Hematopoietic multipotent progenitor cell treated with erythropoietin and hydrocortisone succinate and interleukin-3 and kit ligand, for 6 days (in vitro differentiated cells): Measurements from ENCODE around the gene IKZF3.
A peak's percentile ranks its signal among the peaks of the same experiment; 100 is the strongest.
"Not testable (repeated sequence)": the region's sequence is repeated elsewhere in the genome, so short reads cannot be mapped to it uniquely, and the experiment has no call there.

ENCODE experiments used
- DNase-seq: peaks from one replicate; pipeline ENCODE4 v3.0.0-alpha.2; 2015

IKZF3 gene

DNA sequence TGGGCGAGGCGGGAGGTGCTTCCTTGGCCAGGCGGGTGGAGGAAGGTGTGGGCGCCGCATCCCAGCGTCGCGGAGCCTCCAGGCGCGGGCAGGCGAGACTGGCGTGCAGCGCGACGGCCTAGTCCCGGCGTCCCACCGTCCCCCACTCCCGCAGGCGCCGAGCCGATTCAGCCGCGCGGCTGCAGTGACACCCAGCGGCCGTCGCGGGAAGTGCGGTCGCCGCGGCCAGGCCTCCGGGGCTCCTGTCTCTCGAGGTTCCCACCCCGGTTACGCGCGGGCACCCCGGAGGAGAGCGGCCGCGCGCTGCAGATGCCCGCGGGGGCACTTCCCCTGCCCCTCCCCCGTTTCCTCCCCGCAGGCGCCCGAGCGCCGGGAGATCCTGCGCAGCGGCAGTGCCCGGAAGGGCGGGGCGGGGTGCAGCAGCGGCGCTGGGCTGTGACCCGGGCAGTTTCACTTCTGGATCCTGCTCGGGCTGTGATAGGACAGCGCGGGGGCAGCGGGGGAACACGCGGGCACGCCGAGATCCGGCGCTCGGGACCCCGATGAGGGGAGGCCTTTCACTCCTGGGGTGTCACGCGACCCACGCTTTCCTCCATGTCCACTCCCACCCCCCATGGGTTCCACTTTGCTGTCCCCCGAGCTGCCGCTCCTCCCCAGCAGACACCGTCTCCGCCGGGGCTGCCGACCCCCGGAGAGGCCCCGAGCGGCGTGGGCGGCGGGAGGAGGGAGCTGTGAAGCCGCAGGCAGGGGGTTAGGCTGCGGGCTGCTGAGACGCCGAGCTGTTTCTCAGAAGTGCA, 109.8 kb downstream of the IKZF3 start:
- DNase-seq, result peak; percentile 96

DNA sequence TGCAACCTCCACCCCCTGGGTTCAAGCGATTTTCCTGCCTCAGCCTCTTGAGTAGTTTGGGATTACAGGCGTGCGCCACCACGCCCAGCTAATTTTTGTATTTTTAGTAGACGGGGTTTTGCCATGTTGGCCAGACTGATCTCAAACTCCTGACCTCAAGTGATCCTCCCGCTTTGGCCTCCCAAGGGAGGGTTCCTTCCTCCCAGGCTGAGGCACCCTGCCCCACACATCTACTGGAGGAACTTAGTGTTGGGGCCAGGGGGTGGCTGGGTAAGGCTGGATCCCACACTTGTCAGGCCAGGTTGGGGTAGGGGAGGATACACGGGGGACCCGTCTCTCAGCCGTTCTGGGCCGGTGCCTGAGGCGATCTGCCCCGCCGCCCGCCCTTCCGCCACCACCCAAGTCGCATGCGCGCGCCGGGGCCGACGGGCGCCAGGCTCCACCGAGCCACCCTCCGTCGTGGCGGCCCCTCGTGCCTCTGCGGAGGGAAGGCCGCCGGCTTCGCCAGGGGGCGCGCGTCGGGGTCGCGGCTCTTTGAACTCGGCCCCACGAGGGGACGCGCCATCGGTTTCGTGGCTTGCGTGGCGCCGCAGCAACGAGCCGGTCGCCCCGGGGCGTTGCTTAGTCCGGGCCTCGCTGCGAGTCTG, 110.5 kb downstream of the IKZF3 start:
- peak; percentile 68 for DNase-seq

DNA sequence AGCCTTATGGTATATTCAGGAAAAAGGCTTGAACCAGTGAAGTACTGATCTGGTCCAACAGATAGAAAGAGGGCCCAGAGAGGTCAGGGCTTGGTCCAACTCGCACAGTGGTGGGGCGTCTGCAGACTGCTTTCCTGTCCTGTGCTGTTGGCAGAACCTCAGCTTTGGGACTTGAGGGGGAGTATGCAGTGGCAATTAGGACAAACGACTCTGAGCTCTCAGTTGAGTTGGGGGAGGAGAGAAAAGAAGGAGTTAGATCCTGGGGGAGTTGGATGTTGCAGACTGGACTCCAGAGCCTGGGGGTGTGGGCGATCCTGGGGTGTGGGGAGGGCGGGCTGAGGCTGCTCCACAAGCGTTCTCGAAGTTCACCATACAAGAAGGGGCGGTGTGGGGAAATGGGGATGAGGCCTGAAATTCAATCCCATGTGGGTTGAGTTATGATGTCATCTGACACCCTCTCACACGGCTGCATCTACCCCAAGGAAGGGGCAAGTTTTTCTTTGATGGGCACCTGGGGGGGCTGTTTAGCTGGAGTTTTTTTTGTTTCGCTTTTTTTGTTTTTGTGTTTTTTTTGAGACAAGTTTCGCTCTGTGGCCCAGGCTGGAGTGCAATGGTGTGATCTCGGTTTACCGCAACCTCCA, 111.8 kb downstream of the IKZF3 start:
- no peak for DNase-seq

GRCh38 chr17:39751637-39752036, 112.5 kb downstream of the IKZF3 start:
- no peak for DNase-seq

DNA sequence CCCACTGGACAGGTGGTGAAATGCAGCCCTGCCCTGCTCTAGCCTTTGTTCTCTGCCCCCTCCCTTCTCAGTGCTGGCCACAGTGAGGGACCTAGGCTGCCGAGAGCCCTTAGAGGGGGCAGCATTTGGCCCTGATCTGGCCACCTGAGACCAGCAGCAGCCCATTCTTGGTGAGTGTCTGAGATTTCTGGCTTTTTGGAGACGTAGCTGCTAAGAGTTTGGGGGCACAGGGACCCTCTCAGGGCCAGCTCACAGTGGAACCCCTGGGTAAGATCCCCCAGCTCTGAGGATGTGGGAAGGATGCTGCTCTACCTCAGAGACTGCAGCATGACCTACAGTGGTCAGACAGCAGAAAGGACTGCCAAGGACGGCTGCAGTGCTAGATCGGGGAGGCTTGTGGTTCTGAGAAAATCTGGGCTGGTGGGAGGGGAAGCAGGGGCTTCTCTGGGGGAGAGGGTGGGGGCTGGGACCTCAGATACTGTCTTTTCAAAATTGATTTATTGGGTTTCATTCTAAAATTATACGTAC, 113.0 kb downstream of the IKZF3 start:
- no peak for DNase-seq

GRCh38 chr17:39750131-39751015, 113.7 kb downstream of the IKZF3 start:
- no peak for DNase-seq

DNA sequence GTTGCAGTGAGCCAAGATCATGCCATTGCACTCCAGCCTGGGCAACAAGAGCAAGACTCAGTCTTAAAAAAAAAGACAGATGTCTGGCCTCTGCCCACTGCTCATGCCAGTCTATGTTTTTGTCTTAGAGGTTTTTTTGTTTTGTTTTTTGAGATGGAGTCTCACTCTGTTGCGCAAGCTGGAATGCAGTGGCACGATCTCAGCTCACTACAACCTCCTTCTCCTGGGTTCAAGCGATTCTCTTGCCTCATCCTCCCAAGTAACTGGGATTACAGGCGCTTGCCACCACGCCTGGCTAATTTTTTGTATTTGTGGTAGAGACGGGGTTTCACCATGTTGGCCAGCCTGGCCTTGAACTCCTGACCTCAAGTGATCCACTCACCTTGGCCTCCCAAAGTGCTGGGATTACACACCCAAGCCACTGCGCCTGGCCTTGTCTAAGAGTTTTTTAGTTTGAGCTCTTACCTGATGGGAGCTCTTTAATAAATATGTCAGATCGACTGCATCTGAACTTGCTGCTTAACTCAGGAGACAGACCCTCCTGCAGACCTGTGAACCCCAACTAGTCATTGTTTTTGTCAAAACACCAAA, 115.6 kb downstream of the IKZF3 start:
- not testable (repeated sequence) for DNase-seq

DNA sequence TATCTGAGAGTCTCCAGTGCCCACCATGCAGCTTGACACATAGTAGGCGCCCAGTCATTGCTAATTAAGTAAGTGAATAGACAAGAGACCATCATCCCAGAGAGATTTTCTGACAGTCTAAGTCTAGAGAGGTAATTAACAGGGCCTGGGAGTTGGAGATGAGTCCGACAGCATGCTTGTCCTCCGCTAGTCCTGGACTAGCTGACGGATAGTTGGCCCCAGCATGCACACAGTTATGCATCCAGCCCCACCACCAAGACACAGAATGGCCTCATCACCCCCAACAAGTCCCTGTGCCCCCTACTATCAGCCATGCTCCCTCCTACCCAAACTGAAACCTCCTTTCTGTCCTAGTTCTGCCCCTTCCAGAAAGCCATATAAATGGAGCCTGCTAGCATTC, 116.4 kb downstream of the IKZF3 start:
- DNase-seq, result no peak

GRCh38 chr17:39746145-39746461, 118.0 kb downstream of the IKZF3 start:
- no peak for DNase-seq

DNA sequence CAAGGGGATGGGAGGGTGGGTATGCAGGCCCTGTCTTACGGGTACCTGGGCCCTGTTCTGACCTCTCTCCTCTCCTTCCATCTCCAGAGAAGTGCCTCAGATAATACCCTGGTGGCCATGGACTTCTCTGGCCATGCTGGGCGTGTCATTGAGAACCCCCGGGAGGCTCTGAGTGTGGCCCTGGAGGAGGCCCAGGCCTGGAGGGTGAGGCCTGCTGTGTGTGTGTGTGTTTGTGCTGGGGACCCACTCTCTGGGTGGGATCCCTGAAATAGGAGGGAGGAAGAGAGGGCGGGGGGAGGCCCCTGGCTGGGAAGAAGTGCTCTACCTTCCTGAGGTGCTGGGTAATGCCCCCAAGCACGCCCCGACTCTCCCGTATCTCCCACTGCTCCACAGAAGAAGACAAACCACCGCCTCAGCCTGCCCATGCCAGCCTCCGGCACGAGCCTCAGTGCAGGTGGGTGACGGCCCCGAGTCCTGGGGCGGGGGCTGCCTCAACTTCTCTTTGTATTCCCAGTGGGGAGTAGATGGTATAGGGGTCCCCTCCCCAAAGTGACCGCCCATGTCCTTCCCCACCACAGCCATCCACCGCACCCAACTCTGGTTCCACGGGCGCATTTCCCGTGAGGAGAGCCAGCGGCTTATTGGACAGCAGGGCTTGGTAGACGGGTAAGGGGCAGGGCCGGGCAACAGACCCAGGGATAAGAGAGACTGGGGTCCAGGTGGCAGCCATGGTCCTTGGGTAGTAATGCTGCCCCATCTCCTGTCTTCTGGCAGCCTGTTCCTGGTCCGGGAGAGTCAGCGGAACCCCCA, 118.6 kb downstream of the IKZF3 start:
- no peak for DNase-seq

DNA sequence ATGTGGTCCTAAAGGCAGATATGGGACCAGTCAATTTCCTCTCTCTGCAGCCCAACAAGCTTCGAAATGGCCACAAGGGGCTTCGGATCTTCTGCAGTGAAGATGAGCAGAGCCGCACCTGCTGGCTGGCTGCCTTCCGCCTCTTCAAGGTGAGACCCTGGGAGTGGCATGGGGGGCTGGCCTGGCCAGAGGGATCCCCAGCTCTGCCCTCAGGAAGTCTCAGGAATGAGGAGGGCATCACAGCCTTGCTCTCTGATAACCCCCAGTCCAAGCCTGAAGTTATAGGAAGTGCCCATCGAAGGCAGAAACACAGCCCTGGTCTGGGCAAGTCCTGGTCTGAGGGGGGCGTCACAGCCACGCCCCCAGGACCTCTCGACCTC, 119.3 kb downstream of the IKZF3 start:
- no peak for DNase-seq

- no peak for DNase-seq
Measured at GRCh38 chr17:39744075-39744835, 119.9 kb downstream of the IKZF3 start.

DNA sequence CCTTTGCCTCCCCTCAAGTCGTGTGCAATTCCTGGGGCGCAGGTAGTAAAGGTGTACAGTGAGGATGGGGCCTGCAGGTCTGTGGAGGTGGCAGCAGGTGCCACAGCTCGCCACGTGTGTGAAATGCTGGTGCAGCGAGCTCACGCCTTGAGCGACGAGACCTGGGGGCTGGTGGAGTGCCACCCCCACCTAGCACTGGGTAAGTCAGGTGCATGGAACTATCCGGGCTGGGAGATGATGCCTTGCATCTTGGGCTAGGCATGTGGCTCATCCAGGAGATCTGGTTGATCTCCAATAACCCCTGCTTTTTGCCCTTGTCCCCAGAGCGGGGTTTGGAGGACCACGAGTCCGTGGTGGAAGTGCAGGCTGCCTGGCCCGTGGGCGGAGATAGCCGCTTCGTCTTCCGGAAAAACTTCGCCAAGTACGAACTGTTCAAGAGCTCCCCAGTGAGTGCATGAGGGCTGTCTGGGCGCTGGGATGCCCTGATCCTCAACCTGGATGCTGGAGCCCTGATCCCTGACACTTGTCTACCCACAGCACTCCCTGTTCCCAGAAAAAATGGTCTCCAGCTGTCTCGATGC, 121.2 kb downstream of the IKZF3 start:
- DNase-seq, result no peak

GRCh38 chr17:39742126-39742855, 121.8 kb downstream of the IKZF3 start:
- DNase-seq, result no peak

DNA sequence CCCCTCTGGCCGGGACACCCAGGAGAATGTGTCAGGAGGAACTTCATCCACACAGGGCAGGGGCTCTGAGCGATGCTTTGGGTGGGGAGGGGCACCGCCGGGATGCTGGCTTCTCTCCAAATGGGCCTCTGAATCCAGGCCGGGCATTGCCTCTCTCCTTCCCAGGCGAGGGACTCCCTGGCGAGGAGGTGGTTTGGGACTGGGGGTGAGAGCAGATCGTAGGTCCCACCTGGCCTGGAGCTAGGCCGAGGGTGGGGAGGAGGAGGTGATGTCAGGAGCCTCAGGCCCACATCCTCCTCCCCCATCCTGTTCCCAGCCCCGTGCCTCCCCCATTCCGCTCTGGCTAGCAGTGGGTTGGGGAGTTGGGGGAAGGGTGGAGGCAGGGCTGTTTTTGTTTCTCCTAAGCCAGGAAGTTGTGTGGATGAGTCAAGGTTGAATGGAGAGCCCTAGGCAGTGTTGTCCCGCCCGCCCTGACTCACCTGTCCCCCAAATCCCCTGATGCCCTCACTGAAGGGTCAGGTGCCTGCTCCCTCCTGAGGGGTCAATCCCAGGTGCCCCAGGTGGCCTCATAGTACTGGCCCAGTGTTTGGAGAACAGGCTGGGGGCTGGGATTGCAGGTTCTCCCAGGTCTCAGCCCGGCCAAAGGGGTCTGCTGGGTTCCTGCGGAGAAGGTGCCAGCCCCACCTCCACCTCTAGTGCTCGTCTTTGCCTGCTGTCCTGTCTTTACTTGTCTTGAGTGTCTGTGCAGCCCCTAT, 123.6 kb downstream of the IKZF3 start:
- no peak for DNase-seq

GRCh38 chr17:39739885-39740356, 124.2 kb downstream of the IKZF3 start:
- DNase-seq, result no peak

DNA sequence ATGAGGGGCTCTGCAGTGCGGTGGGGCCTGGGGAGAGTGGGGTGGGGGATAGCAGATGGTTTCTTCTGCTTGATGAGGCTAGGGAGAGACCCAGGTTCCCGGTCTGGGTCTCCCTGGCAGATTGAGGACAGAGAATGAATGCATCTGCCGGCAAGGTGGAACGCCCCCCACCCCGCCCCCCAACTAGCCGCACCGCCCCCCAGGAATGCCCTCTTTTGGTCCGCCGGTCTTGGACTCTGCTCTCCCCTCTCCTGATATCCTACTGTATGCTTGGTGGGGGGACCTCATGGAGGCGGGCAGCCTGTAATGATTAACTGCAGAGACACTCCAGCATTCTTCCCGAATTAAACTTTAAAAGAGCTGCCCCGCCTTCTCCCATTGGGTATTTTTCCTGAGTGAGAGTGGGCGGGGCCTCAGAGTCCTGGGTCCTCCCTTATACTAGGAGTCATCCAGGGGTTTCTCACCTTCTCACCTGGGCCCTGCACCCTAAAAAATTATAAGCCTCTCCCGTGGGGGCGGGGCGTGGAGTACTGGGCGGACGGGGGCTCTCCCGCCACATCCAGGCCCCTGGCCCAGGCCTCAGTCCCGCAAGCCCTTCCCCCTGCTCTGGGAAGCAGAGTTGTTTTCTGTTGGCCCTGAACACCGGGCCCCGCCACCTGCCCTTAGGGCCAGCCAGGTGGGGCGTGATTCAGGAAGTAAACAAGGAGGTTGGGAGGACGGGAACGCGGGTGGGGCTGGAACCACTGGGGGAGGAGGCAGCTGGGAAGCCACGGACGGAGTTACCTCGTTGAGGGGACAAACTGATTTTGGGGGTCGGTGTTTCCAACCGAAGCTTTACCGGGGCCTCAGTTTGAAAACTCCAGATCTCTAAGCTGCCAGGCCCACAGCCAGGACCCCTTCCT, 124.9 kb downstream of the IKZF3 start:
- DNase-seq, result no peak

DNA sequence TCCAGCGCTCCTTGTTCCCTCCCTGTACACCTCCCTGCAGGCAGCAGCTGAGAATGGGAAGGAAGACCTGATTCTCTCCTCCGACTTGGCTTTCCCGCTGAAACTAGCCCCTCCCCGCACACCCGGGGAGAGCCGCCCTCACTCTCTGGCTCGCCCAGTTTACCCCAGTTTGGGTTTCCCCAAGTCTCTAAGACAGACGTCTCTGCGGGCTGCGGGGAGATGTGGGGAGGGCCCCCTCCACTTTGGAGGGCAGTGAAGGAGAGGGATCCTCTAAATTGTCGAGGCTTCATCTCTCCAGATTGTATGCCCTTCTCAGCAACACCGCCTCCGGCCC, 125.6 kb downstream of the IKZF3 start:
- no peak for DNase-seq
